B cell (primary cell): Measurements from ENCODE around the gene SUOX. TPM values are rescaled to one million over a fixed set of nuclear protein-coding genes. Genes with fewer than 3 reads are reported as not detected.

Experiments
- ATAC-seq: fragments of 200-7000 bp; cut with Tn5 transposase; one replicate; pipeline ENCODE4 v1.10.0; 2021; ENCODE audit warnings: low read depth, mild to moderate bottlenecking, moderate number of reproducible peaks, moderate library complexity
- CTCF ChIA-PET: fragments of 350-600 bp; sonication (Branson Sonifier 250); formaldehyde crosslinking; loops from one replicate; lab custom pipeline; 2021; ENCODE audit warnings: antibody characterized with exemption, inconsistent platforms; lab: Charles Lee
- POLR2A ChIA-PET: fragments of 350-600 bp; sonication (Branson Sonifier 250); formaldehyde crosslinking; loops from one replicate; lab custom pipeline; 2021; ENCODE audit warnings: antibody characterized with exemption; lab: Charles Lee
- DNase-seq: peaks from one replicate; pipeline ENCODE4 v3.0.0; 2013
- H2AFZ ChIP-seq: 2 replicates; pipeline ENCODE4 v1.6.1; 2012; ENCODE audit warnings: mild to moderate bottlenecking, low read depth, low read length; ENCODE audit not compliant: insufficient read depth, poor library complexity, severe bottlenecking
- H3K27ac ChIP-seq, 2 donors: 1 replicate in 1 of 2; 2 replicates in 1 of 2; pipeline ENCODE4 v1.5.1; 2012 to 2013; ENCODE audit warnings: low read length in 2 of 2, mild to moderate bottlenecking in 2 of 2, moderate library complexity in 1 of 2
- H3K27me3 ChIP-seq, 4 experiments: fragments of 200-600 bp in 1 of 4; sonication (generic) in 1 of 4; replicated peaks in 1 of 4; 1 replicate in 2 of 4; 2 replicates in 2 of 4; pipeline versions ENCODE4 v1.6.1 to v1.7.0; 2013 to 2016; ENCODE audit warnings: low read length in 3 of 4, mild to moderate bottlenecking in 2 of 4, mixed read lengths in 1 of 4, moderate library complexity in 1 of 4; ENCODE audit not compliant: insufficient read depth in 4 of 4, control insufficient read depth in 3 of 4; ENCODE audit errors: control extremely low read depth in 1 of 4
- H3K36me3 ChIP-seq, 2 experiments: replicated peaks in 1 of 2; 1 replicate in 1 of 2; 2 replicates in 1 of 2; pipeline versions ENCODE4 v1.6.1 to v1.7.1; 2013; ENCODE audit warnings: low read length in 1 of 2; ENCODE audit not compliant: insufficient read depth in 2 of 2, control insufficient read depth in 1 of 2; ENCODE audit errors: control extremely low read depth in 1 of 2, extremely low read depth in 1 of 2
- H3K4me1 ChIP-seq, 2 donors: fragments of 200-600 bp in 1 of 2; sonication (generic) in 1 of 2; 1 replicate in 1 of 2; 2 replicates in 1 of 2; pipeline versions ENCODE4 v1.5.1 to v1.6.1; 2013 to 2017; ENCODE audit warnings: low read length in 2 of 2; ENCODE audit not compliant: control insufficient read depth in 2 of 2, insufficient read depth in 2 of 2
- H3K4me2 ChIP-seq: replicated peaks from 2 replicates; pipeline ENCODE3; 2012; ENCODE audit warnings: mild to moderate bottlenecking, low read depth, low read length; ENCODE audit not compliant: poor library complexity, severe bottlenecking
- H3K4me3 ChIP-seq, 5 experiments: fragments of 200-600 bp in 1 of 5; sonication (generic) in 1 of 5; 1 replicate in 3 of 5; 2 replicates in 2 of 5; pipeline versions ENCODE4 v1.5.1 to v1.7.0; 2011 to 2016; ENCODE audit warnings: low read length in 4 of 5, mild to moderate bottlenecking in 4 of 5, low read depth in 2 of 5, control low read depth in 1 of 5, moderate library complexity in 1 of 5; ENCODE audit not compliant: insufficient read depth in 1 of 5; ENCODE audit errors: control extremely low read depth in 1 of 5, extremely low read depth in 1 of 5
- H3K79me2 ChIP-seq: fragments of 200-600 bp; sonication (generic); one replicate; pipeline ENCODE4 v1.6.0; 2016; ENCODE audit warnings: low read length; ENCODE audit not compliant: control insufficient read depth, insufficient read depth
- H3K9ac ChIP-seq: fragments of 200-600 bp; sonication (generic); 2 replicates; pipeline ENCODE4 v1.6.1; 2017; ENCODE audit warnings: mild to moderate bottlenecking, low read length, moderate library complexity
- H3K9me3 ChIP-seq, 3 donors: one replicate each; pipeline versions ENCODE4 v1.6.1 to v1.7.1; 2013; ENCODE audit warnings: low read length in 2 of 3; ENCODE audit not compliant: control insufficient read depth in 2 of 3, insufficient read depth in 1 of 3; ENCODE audit errors: control extremely low read depth in 1 of 3
- H4K20me1 ChIP-seq: 2 replicates; pipeline ENCODE4 v1.6.0; 2012; ENCODE audit warnings: mild to moderate bottlenecking, low read length; ENCODE audit not compliant: insufficient read depth, control insufficient read depth, poor library complexity, severe bottlenecking
- H3K27ac Mint-ChIP-seq: one replicate; pipeline ENCODE4 v1.8.0; 2021; ENCODE audit warnings: mixed read lengths
- H3K27me3 Mint-ChIP-seq: one replicate; pipeline ENCODE4 v1.8.0; 2021; ENCODE audit warnings: mixed read lengths
- H3K4me1 Mint-ChIP-seq: one replicate; pipeline ENCODE4 v1.8.0; 2021; ENCODE audit warnings: mixed read lengths
- H3K4me3 Mint-ChIP-seq: one replicate; pipeline ENCODE4 v1.8.0; 2021; ENCODE audit warnings: mixed read lengths
- H3K9me3 Mint-ChIP-seq: one replicate; pipeline ENCODE4 v1.8.0; 2022; ENCODE audit warnings: mixed read lengths; ENCODE audit not compliant: insufficient read depth
- CTCF ChIP-seq: fragments of 200-600 bp; IDR thresholded peaks from one replicate; pipeline ENCODE4 v1.8.0; 2022; ENCODE audit warnings: antibody characterized with exemption, mild to moderate bottlenecking
- EZH2 ChIP-seq: IDR thresholded peaks from 2 replicates; pipeline ENCODE4 v1.6.1; 2012; ENCODE audit warnings: borderline replicate concordance, low read depth, mild to moderate bottlenecking, moderate library complexity, low read length; ENCODE audit not compliant: insufficient read depth, poor library complexity, severe bottlenecking
- WGBS: methylation state at CpG from one replicate; pipeline ENCODE4 v1.1.5; 2013; ENCODE audit warnings: missing lambda C conversion rate; ENCODE audit not compliant: insufficient coverage; 5-methylcytosine and 5-hydroxymethylcytosine counted together
- intact Hi-C: fragments of 100-400 bp; cut with micrococcal nuclease; formaldehyde crosslinking; loops from one replicate; pipeline ENCODE4 v1.10.0; 2022
- polyA plus RNA-seq: library from polyadenylated mRNA; depleted of rRNA; stranded (reverse); fragments of >200 nt; gene quantifications from 2 replicates; pipeline ENCODE4 v1.2.3, GENCODE V29; 2012
- total RNA-seq, 2 donors: library from RNA; stranded (reverse); fragments of 120-200 nt in 1 of 2; gene quantifications; 1 replicate in 1 of 2; 2 replicates in 1 of 2; pipeline versions ENCODE4 v1.2.3 to v1.2.4, GENCODE V29; 2013 to 2022

Gene SUOX
- total and polyA plus RNA-seq, 2 donors (not counting 1 experiment from before 2014, with no cell fraction given) = 3.1 to 7.5 TPM

GRCh38 chr12:56013482-56013881 lies 16.4 kb downstream of the SUOX start:
- no peaks in the 10 kb centered on the region for H3K9me3 Mint-ChIP-seq
- H3K27ac ChIP-seq = no peak overlapping the region
- peaks cover 3% of the 10 kb centered on the region for H3K4me1 Mint-ChIP-seq
- H3K79me2 ChIP-seq = no peaks in the 10 kb centered on the region
- no peak for TF ChIP-seq EZH2
- TF ChIP-seq CTCF = no peak
- no peaks in the 10 kb centered on the region for H3K36me3 ChIP-seq
- no peak overlapping the region for H3K4me3 Mint-ChIP-seq
- intact Hi-C loops = no loop called here
- H3K9ac ChIP-seq = no peak overlapping the region
- no peak for DNase-seq
- H3K27me3 Mint-ChIP-seq = no peaks in the 10 kb centered on the region
- no peaks in the 10 kb centered on the region for H3K9me3 ChIP-seq
- H3K4me1 ChIP-seq = no peaks in the 10 kb centered on the region
- H3K27ac Mint-ChIP-seq = no peak overlapping the region
- no peaks in the 10 kb centered on the region for H3K27me3 ChIP-seq
- H2AFZ ChIP-seq = no peak overlapping the region
- CTCF ChIA-PET = no interaction called here
- POLR2A ChIA-PET = no interaction called here
- ATAC-seq = no peak
- no peak overlapping the region for H3K4me3 ChIP-seq
- no peak overlapping the region for H3K4me2 ChIP-seq
- 97% methylated on average over 5 of the region's 5 CpGs for WGBS
- H4K20me1 ChIP-seq = no peaks in the 10 kb centered on the region

GRCh38 chr12:56014205-56014604 lies 17.1 kb downstream of the SUOX start:
- Mint-ChIP-seq H3K9me3 (no peaks in the 10 kb centered on the region), H3K27ac (no peak overlapping the region)
- H3K79me2 ChIP-seq = no peaks in the 10 kb centered on the region

More at GRCh38 chr12:56014205-56014604, 17.1 kb downstream of the SUOX start:
- Histone ChIP-seq H3K9me3 (no peaks in the 10 kb centered on the region), H2AFZ (no peak overlapping the region), H4K20me1 (no peaks in the 10 kb centered on the region), H3K36me3 (no peaks in the 10 kb centered on the region), H3K27me3 (no peaks in the 10 kb centered on the region), H3K4me3 (no peak overlapping the region), H3K27ac (no peak overlapping the region), H3K9ac (no peak overlapping the region), H3K4me2 (no peak overlapping the region), H3K4me1 (no peaks in the 10 kb centered on the region)
- TF ChIP-seq CTCF (no peak), EZH2 (no peak)
- Mint-ChIP-seq H3K4me1 (no peaks in the 10 kb centered on the region), H3K4me3 (no peak overlapping the region), H3K27me3 (no peaks in the 10 kb centered on the region)
- no peak for ATAC-seq
- ChIA-PET CTCF (no interaction called here), POLR2A (interaction anchor here (0.6 kb wide), 1 partner anchor 185 kb away, joined by 6 read pairs; the partner anchor contains the start of gene DNAJC14)
- intact Hi-C loops = no loop called here
- no peak for DNase-seq
- 100% methylated on average over 1 of the region's 2 CpGs for WGBS
